Stimulated activated CD8-positive, alpha-beta memory T cell treated with anti-CD3 and anti-CD28 coated beads, Interleukin-2, amount 100 ng/mL, for 48 hours (primary cell): ENCODE results near the gene ZNRF3.
"Not testable (repeated sequence)": the region's sequence is repeated elsewhere in the genome, so short reads cannot be mapped to it uniquely, and the experiment has no call there.

ENCODE experiments used
- DNase-seq, 2 donors: peaks; one replicate each; pipeline ENCODE4 v3.0.0-alpha.2; 2020; ENCODE audit warnings: low read depth in 2 of 2

Gene ZNRF3

GRCh38 chr22:28907311-28908008 lies 24.1 kb downstream of the ZNRF3 start:
- peak; percentile 34 to 58 for DNase-seq

GRCh38 chr22:28908810-28909209 lies 25.4 kb downstream of the ZNRF3 start:
- DNase-seq: not testable (repeated sequence)

- DNase-seq: peak; percentile 68 to 78
Observed at GRCh38 chr22:28909375-28909774, 26.0 kb downstream of the ZNRF3 start.

- no peak for DNase-seq
Observed at GRCh38 chr22:28910569-28911303, 27.4 kb downstream of the ZNRF3 start.

- no peak for DNase-seq
Observed at GRCh38 chr22:28911304-28911690, 27.9 kb downstream of the ZNRF3 start.

GRCh38 chr22:28911777-28912669 lies 28.7 kb downstream of the ZNRF3 start:
- DNase-seq: no peak

- DNase-seq: no peak
Observed at GRCh38 chr22:28914201-28914600, 30.8 kb downstream of the ZNRF3 start.

GRCh38 chr22:28915969-28916368 lies 32.6 kb downstream of the ZNRF3 start:
- no peak for DNase-seq

- no peak for DNase-seq
Observed at GRCh38 chr22:28917747-28918549, 34.6 kb downstream of the ZNRF3 start.

GRCh38 chr22:28918550-28919271 lies 35.3 kb downstream of the ZNRF3 start:
- no peak for DNase-seq

- DNase-seq: no peak
Observed at GRCh38 chr22:28920757-28921584, 37.6 kb downstream of the ZNRF3 start.

GRCh38 chr22:28921585-28921879 lies 38.2 kb downstream of the ZNRF3 start:
- no peak for DNase-seq

GRCh38 chr22:28922540-28923244 lies 39.3 kb downstream of the ZNRF3 start:
- no peak for DNase-seq

GRCh38 chr22:28923826-28924732 lies 40.7 kb downstream of the ZNRF3 start:
- DNase-seq: no peak

- DNase-seq: no peak
Observed at GRCh38 chr22:28925916-28926315, 42.5 kb downstream of the ZNRF3 start.

- no peak for DNase-seq
Observed at GRCh38 chr22:28927630-28928029, 44.3 kb downstream of the ZNRF3 start.

GRCh38 chr22:28929197-28929596 lies 45.8 kb downstream of the ZNRF3 start:
- no peak for DNase-seq

- no peak for DNase-seq
Observed at GRCh38 chr22:28930357-28931007, 47.1 kb downstream of the ZNRF3 start.
